ENCODE results near the gene RCCD1.
A peak's percentile ranks its signal among the peaks of the same experiment; 100 is the strongest.
"Not testable (repeated sequence)": the region's sequence is repeated elsewhere in the genome, so short reads cannot be mapped to it uniquely, and the experiment has no call there.

The RCCD1 gene

GRCh38 chr15:90954712-90955623, at the start of gene RCCD1:
TSS of gene RCCD1 (plus strand) at chr15:90954884. CDS start at chr15:90956735, 1,851 bp downstream.
- DNase-seq, result peak; percentile 94

GRCh38 chr15:90905306-90906180, 49.1 kb upstream of the RCCD1 start:
- no peak for DNase-seq

DNA sequence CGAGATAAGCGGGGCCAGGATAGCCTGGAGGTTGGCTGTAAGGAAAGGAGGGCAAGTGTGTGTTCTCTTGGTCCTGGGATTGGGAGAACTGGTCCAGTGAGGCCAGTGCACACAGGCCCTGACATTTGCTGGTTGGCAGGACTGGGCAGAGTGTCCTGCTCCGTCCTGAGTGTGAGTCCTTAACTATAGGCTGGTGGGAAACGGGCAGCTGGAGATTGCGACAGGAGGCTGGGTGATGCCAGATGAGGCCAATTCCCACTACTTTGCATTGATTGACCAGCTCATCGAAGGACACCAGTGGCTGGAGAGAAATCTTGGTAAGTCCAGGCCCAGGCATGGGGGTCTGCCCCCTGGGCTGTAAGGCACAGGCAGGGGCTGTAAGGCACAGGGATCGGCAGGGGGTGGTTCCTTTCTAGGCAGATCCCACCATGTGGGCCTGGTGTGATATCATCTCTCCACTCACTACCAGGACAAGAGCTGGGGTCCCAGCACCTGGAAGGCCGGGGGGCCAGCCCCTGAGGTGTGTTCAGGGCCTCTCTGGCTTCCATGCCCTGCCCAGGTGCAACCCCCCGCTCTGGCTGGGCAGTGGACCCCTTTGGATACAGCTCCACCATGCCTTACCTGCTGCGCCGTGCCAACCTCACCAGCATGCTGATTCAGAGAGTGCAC, 48.4 kb upstream of the RCCD1 start:
- no peak for DNase-seq

- DNase-seq, result no peak
Observed at GRCh38 chr15:90907051-90907660, 47.5 kb upstream of the RCCD1 start.

GRCh38 chr15:90907838-90908507, 46.7 kb upstream of the RCCD1 start:
- no peak for DNase-seq

DNA sequence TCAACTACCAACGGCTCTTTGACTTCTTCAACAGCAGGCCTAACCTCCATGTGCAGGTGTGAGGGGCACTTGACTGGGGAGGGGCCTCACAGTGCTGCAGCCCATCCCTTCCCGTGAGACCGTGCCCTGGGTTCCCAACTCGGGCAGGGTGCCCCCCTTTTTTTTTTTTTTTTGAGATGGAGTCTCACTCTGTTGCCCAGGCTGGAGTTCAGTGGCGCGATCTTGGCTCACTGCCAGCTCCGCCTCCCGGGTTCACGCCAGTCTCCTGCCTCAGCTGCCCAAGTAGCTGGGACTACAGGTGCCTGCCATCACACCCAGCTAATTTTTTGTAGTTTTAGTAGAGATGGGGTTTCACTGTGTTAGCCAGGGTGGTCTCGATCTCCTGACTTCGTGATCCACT, 45.2 kb upstream of the RCCD1 start:
- DNase-seq, result not testable (repeated sequence)

DNA sequence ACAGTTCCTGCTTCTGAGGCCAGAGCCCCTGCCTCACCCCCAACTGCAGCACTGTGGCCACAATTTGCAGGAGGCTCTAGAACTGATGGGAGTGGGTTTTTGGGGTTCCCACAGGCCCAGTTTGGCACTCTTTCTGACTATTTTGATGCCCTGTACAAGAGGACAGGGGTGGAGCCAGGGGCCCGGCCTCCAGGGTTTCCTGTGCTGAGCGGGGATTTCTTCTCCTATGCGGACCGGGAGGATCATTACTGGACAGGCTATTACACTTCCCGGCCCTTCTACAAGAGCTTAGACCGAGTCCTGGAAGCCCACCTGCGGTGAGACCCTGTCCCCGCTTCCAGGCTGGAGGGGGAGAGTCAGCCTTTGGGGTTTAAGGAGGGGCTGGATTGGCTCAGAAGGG, 44.7 kb upstream of the RCCD1 start:
- no peak for DNase-seq

GRCh38 chr15:90910441-90911301, 44.0 kb upstream of the RCCD1 start:
- DNase-seq, result no peak

DNA sequence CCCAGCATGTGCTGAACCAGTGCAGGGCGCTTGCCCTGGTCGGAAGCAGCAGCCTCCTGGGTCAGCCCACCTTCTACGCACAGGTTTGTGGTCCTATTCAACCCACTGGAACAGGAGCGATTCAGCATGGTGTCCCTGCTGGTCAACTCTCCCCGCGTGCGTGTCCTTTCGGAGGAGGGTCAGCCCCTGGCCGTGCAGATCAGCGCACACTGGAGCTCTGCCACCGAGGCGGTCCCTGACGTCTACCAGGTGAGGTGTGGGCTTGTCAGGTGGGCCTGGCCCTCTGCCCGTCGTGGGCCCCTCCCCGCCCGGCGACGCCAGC, 43.4 kb upstream of the RCCD1 start:
- no peak for DNase-seq

GRCh38 chr15:90911906-90912769, 42.5 kb upstream of the RCCD1 start:
- no peak for DNase-seq

DNA sequence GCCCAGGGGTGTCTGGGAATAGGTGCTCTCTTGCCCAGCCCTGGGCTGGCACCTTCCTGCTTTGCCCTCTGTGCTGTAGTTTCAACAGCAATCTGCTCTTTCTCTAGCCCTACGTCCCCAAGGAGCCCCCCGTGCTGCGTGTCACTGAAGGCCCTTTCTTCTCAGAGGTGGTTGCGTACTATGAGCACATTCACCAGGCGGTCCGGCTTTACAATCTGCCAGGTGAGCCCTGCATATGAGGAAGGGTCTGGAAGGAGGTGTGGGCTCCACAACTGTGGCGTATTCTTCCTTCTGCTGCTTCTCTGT, 42.0 kb upstream of the RCCD1 start:
- DNase-seq, result no peak

- DNase-seq, result no peak
Observed at GRCh38 chr15:90913398-90913944, 41.2 kb upstream of the RCCD1 start.

DNA sequence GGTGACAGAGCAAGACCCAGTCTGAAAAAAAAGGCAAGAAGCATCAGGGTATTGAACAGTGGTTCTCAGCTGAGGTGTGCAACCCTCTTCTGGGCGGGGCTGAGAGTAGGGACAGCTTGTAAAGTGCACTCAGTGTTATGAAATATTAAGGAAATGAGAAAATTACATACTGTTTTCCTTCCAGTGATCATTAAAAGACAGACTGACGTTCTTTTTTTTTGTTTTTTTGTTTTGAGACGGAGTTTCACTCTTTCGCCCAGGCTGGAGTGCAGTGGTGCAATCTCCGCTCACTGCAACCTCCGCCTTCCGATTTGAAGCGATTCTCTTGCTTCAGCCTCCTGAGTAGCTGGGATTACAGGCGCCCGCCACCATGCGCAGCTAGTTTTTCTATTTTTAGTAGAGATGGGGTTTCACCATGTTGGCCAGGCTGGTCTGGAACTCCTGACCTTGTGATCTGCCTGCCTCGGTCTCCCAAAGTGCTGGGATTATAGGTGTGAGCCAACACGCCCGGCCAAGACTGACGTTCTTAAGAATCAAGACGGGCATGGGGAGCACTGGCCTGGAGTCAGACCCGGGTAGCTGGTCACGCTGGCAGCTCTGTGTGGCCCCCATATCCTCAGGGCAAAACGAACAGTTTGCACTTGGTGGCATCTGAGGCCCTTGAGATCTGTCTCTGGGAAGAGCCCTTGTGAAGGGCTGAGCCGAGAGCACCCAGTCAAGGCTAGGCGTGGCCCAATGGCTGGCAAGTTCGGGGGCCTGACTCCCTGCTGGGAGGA, 40.2 kb upstream of the RCCD1 start:
- no peak for DNase-seq

GRCh38 chr15:90915216-90915807, 39.4 kb upstream of the RCCD1 start:
- no peak for DNase-seq

- no peak for DNase-seq
Observed at GRCh38 chr15:90915808-90916440, 38.8 kb upstream of the RCCD1 start.

GRCh38 chr15:90916461-90916860, 38.2 kb upstream of the RCCD1 start:
- DNase-seq, result no peak

GRCh38 chr15:90917569-90917968, 37.1 kb upstream of the RCCD1 start:
- DNase-seq, result no peak

DNA sequence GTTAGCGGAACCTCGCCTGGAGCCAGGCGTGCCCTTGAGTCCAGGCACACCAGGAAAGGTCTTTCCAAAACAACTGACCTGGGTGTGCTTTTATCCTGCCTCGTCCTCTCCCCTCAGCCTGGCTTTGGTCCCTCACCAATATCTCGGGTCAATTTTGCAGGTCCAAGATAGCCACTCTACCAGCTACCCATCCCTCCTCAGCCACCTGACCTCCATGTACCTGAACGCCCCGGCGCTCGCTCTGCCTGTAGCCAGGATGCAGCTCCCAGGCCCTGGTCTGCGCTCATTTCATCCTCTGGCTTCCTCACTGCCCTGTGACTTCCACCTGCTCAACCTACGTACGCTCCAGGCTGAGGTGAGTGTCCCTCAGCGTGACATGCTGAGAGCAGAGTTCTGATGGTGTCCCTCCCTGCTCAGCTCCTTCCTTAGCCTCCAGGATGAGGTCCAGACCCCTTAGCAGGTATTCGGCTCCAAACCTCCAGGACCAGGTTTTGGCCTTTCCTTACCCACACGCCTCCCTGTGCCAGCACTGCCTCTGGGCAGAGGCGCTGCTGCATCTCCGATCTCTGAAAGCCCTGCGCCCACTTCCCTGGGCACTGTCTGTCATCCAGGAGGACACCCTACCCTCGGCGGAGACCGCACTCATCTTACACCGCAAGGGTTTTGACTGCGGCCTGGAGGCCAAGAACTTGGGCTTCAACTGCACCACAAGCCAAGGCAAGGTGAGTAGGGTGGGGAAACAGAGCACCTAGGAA, 36.5 kb upstream of the RCCD1 start:
- no peak for DNase-seq
